Activated T-cell treated with anti-CD3 and anti-CD28 coated beads, Interleukin-2, amount 50 U/mL, for 72 hours (primary cell): Measurements from ENCODE around the gene TMEM200B. TPM values are rescaled to one million over a fixed set of nuclear protein-coding genes. Genes with fewer than 3 reads are reported as not detected.
A peak's percentile ranks its signal among the peaks of the same experiment; 100 is the strongest.

Experiments used
- ATAC-seq, 2 donors: fragments of 150-1000 bp; cut with Tn5 transposase; replicated peaks in 1 of 2; 2 replicates each; pipeline ENCODE4 v1.10.0; 2021; ENCODE audit warnings: moderate library complexity in 2 of 2, mild to moderate bottlenecking in 1 of 2
- DNase-seq, 2 donors: peaks; one replicate each; pipeline ENCODE4 v3.0.0; 2021 to 2022; ENCODE audit warnings: mixed read lengths in 1 of 2
- H3K27ac Mint-ChIP-seq: one replicate; pipeline ENCODE4 v1.8.0; 2022; ENCODE audit warnings: mild to moderate bottlenecking, moderate library complexity, mixed read lengths
- H3K27me3 Mint-ChIP-seq: one replicate; pipeline ENCODE4 v1.8.0; 2022; ENCODE audit warnings: low read depth, mixed read lengths
- H3K36me3 Mint-ChIP-seq, 2 donors: one replicate each; pipeline ENCODE4 v1.8.0; 2022; ENCODE audit warnings: mixed read lengths in 2 of 2, mild to moderate bottlenecking in 1 of 2; ENCODE audit not compliant: insufficient read depth in 2 of 2
- H3K4me1 Mint-ChIP-seq: one replicate; pipeline ENCODE4 v1.8.0; 2022; ENCODE audit warnings: low read depth, mixed read lengths
- H3K4me3 Mint-ChIP-seq, 2 donors: one replicate each; pipeline ENCODE4 v1.8.0; 2022; ENCODE audit warnings: mild to moderate bottlenecking in 2 of 2, mixed read lengths in 2 of 2, moderate library complexity in 2 of 2
- H3K9me3 Mint-ChIP-seq, 2 donors: one replicate each; pipeline ENCODE4 v1.8.0; 2022; ENCODE audit warnings: mixed read lengths in 2 of 2
- total RNA-seq, 2 donors: library from RNA; stranded (reverse); gene quantifications; one replicate each; pipeline ENCODE4 v1.2.3, GENCODE V29; 2022

Gene TMEM200B
- total RNA-seq, 2 donors from 2014 or later = 0.36 to 0.46 TPM

- Mint-ChIP-seq H3K9me3 (no peaks in the 10 kb centered on the region), H3K27me3 (peaks cover 12% of the 10 kb centered on the region), H3K36me3 (no peaks in the 10 kb centered on the region), H3K4me1 (no peaks in the 10 kb centered on the region), H3K4me3 (peak overlapping the region; percentile 69 to 76), H3K27ac (peak overlapping the region; percentile 30)
- ATAC-seq = no peak
- no peak for DNase-seq
Observed at GRCh38 chr1:29126198-29126597, 2.5 kb upstream of the TMEM200B start.

GRCh38 chr1:29125788-29126187, 2.1 kb upstream of the TMEM200B start:
- Mint-ChIP-seq H3K9me3 (no peaks in the 10 kb centered on the region), H3K4me1 (no peaks in the 10 kb centered on the region), H3K27me3 (peaks cover 12% of the 10 kb centered on the region), H3K27ac (peak overlapping the region; percentile 30), H3K36me3 (no peaks in the 10 kb centered on the region), H3K4me3 (peak overlapping the region; percentile 69 to 76)
- DNase-seq = no peak
- no peak for ATAC-seq

DNA sequence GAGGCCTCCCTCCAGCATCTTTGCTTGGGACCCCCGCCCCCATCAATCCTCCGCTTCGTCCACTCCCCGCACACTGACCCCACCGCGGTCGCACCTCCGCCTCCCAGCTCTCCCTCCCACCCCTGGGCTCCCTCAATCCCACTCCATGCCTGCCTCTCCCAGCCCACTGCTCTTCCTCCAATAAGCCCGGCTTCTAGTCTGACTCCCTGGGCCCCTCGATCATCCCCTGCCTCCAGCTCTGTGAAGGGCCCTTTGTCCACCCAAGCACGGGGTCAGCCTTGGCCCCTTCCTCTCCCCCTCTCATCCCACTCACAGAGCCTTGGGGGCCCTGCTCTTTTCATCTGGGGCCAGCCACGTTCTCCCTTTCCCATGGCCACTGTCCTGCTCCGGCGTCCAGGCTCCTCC, 1.5 kb upstream of the TMEM200B start:
- no peak for ATAC-seq
- peaks cover 12% of the 10 kb centered on the region for H3K27me3 Mint-ChIP-seq
- no peaks in the 10 kb centered on the region for H3K36me3 Mint-ChIP-seq
- no peaks in the 10 kb centered on the region for H3K9me3 Mint-ChIP-seq
- no peak overlapping the region for H3K27ac Mint-ChIP-seq
- no peaks in the 10 kb centered on the region for H3K4me1 Mint-ChIP-seq
- H3K4me3 Mint-ChIP-seq = peak overlapping the region; percentile 69 to 76
- DNase-seq = no peak

DNA sequence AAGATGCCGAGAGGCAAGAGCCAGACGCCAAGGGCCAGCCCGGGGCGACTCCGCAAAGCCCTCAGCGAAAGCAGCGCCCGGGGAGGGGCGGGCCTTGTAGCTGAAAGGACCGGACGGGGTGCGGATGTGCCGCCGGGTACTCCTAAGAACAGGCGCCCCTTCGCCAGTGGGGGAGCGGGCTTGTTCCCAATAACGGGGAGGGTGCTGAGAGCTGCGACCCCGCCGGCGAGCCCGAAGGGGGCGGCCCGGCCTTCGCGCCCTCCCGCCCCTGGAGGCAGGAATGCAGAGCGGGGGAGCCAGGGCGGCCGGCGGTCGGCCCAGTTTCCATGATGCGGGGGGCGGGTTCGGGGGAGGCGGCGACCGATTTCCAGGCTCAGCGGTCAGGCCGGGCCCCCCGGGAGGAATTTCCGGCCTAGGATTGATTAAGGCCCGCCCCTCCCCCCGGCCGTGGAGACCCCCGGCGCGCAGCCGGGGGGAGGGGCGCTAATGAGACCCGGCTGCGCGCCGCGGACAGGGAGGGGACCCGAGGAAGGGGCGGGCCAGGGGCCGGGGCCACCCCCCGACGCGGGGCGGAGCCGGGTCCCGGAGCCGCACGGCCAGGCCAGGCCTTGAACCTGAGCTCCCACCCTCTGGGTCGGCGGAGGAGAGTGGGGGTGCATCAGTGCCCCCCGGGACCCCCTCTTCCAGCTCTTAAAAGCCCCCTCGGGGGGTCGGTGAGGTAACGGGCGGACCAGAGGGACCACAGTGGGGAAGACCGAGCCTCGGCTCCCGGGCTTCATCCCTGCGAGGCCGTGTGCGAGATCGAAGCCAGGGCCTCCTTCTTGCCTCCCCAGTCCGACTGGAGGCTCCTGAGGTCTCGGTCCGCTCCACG, 898 bp upstream of the TMEM200B start:
- H3K4me3 Mint-ChIP-seq = peak overlapping the region; percentile 85 to 93
- DNase-seq (peak; percentile 78 to 82), ATAC-seq (peak; percentile 63 to 66)
- H3K27ac Mint-ChIP-seq = peak overlapping the region; percentile 68
- no peaks in the 10 kb centered on the region for H3K9me3 Mint-ChIP-seq
- H3K36me3 Mint-ChIP-seq = no peaks in the 10 kb centered on the region
- peaks cover 12% of the 10 kb centered on the region for H3K27me3 Mint-ChIP-seq
- H3K4me1 Mint-ChIP-seq = no peaks in the 10 kb centered on the region

DNA sequence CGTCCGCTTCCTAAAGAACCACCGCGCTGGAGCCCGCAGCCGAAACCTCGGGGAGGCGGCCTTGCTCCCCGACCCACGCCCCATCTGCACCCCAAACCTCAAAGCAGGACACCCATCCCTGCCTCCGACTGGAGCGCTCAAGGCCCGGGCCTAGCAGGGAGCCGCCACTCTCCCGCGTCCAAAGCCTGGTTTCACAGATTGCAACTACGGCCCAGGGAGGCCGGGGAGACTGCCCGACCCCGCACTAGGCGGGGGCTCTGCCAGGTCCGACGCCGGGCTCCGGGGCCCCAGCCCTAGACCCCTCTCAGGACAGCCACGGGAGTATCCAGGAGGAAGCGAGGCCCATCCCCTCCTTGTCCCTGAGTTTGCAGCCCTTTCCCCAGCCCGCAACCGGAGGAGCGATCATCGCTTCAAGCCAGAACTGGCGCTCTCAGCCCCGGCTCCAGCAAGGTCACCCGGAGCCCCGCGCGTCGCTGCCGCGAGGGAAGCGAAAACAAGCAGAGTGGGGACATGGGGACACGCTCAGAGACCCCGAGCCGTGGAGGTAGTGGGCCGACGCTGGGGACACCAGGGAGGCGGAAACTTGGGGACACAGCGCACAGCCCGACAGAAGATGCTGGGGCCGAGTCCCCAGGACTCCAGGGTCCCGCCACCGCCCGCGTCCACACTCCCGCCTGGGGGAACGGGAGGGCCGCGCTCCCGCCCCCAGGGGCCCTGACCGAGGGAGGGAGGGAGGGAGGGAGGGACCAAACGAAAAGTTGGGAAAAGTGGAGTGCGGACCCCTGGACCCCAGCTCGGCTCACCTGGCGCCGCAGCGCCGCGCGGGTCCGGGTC, 433 bp downstream of the TMEM200B start:
- H3K27me3 Mint-ChIP-seq = peaks cover 12% of the 10 kb centered on the region
- peaks cover 0 to 3% of the 10 kb centered on the region in 2 donors for H3K36me3 Mint-ChIP-seq
- peak overlapping the region; percentile 78 to 80 for H3K4me3 Mint-ChIP-seq
- no peaks in the 10 kb centered on the region for H3K4me1 Mint-ChIP-seq
- no peaks in the 10 kb centered on the region for H3K9me3 Mint-ChIP-seq
- DNase-seq (peak; percentile 19 to 31), ATAC-seq (no peak)
- H3K27ac Mint-ChIP-seq = no peak overlapping the region

GRCh38 chr1:29122682-29123052, 1.0 kb downstream of the TMEM200B start:
- H3K4me1 Mint-ChIP-seq = no peaks in the 10 kb centered on the region
- DNase-seq = peak in 1 of 2 donors; percentile 24
- peaks cover 12% of the 10 kb centered on the region for H3K27me3 Mint-ChIP-seq
- no peaks in the 10 kb centered on the region for H3K9me3 Mint-ChIP-seq
- H3K4me3 Mint-ChIP-seq = peak overlapping the region; percentile 78 to 80
- no peak for ATAC-seq
- peaks cover 0 to 3% of the 10 kb centered on the region in 2 donors for H3K36me3 Mint-ChIP-seq
- no peak overlapping the region for H3K27ac Mint-ChIP-seq

GRCh38 chr1:29121936-29122681, 1.6 kb downstream of the TMEM200B start:
- DNase-seq = peak; percentile 21 to 23
- no peaks in the 10 kb centered on the region for H3K4me1 Mint-ChIP-seq

GRCh38 chr1:29121516-29121935, 2.2 kb downstream of the TMEM200B start:
- Mint-ChIP-seq H3K9me3 (no peaks in the 10 kb centered on the region), H3K4me3 (peak overlapping the region in 1 of 2 donors; percentile 42), H3K36me3 (peaks cover 3% of the 10 kb centered on the region in 2 donors), H3K27me3 (peaks cover 12% of the 10 kb centered on the region), H3K27ac (no peak overlapping the region), H3K4me1 (no peaks in the 10 kb centered on the region)
- peak; percentile 20 to 39 for ATAC-seq
- DNase-seq = no peak

More at GRCh38 chr1:29121936-29122681, 1.6 kb downstream of the TMEM200B start:
- Mint-ChIP-seq H3K36me3 (peaks cover 3% of the 10 kb centered on the region in 2 donors), H3K9me3 (no peaks in the 10 kb centered on the region), H3K27ac (no peak overlapping the region), H3K4me3 (peak overlapping the region; percentile 70 to 78), H3K27me3 (peaks cover 12% of the 10 kb centered on the region)
- ATAC-seq = no peak

DNA sequence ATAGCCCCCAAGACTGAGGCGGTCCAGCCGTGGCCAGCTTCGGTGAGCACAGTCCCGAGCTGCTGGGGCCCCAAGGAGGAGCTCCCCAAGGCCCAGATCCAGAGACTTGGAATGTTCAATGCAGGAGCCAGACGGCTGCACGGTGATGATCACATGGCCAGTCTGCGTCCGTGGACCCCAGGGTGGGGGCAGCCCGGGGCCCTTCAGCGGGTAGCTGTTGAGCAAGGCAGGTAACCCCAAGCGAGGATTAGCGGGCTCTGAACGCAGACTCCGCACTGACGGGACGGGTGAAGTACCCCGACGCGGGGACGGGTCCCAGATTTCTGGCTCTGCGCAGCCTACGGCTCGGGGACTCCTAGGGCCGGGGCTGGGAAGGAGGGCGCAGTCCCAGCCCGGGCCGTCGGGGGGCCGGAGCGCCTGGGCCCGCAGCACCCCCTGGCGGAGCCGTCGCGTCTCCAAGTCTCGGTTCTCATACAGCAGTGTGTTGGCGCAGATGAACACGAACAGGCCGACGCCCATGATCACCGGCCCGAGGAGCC, 2.7 kb downstream of the TMEM200B start:
- ATAC-seq = peak; percentile 71 to 81
- no peaks in the 10 kb centered on the region for H3K9me3 Mint-ChIP-seq

GRCh38 chr1:29120367-29120766, 3.3 kb downstream of the TMEM200B start:
- Mint-ChIP-seq H3K4me1 (no peaks in the 10 kb centered on the region), H3K4me3 (no peak overlapping the region), H3K36me3 (peaks cover 3% of the 10 kb centered on the region in 2 donors), H3K27me3 (peaks cover 4% of the 10 kb centered on the region), H3K27ac (no peak overlapping the region), H3K9me3 (no peaks in the 10 kb centered on the region)
- no peak for DNase-seq
- no peak for ATAC-seq

More for the DNA sequence above, 2.7 kb downstream of the TMEM200B start:
- Mint-ChIP-seq H3K36me3 (peaks cover 3% of the 10 kb centered on the region in 2 donors), H3K4me3 (no peak overlapping the region), H3K27me3 (peaks cover 10% of the 10 kb centered on the region), H3K27ac (no peak overlapping the region), H3K4me1 (no peaks in the 10 kb centered on the region)
- peak; percentile 82 to 84 for DNase-seq

DNA sequence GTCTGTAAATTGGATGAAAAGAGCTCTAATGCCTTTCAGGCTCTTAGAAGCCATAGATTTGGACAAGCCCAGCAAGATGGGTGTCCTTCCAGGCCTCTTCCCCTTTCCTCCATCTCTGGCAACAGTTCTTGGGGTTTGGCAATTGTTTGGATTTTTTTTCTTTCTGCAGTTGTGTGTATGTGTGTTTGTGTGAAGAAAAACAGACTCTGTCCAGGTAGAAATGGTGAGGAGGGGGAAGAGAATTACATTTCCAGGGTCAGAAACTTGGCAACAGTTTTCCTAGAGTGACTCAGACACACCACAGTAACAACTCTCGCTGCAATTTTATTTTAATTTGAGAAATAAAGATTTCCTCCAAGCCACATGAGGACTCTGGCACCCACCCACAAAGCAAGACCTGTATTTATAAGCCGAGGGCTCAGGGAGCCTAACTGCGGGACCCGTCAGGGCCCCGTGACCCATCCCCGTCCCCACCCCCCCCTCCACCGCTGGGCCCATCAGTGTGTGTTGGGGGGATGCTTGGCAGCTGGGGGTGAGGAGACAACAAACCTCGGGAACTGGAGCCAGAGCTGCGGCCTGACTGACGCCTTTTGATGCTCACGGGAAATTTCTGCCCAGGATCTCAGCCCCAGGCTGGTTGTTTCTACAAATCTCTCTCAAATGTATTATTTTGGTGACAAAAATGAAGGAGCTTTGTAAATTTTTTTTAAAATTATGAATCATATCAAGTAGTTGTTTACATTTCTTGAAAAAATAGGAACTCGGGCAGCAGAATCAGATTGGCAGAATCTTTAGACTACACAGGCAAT, 4.4 kb downstream of the TMEM200B start:
- H3K36me3 Mint-ChIP-seq = peaks cover 3 to 5% of the 10 kb centered on the region in 2 donors

GRCh38 chr1:29117381-29117780, 6.3 kb downstream of the TMEM200B start:
- no peak for DNase-seq
- no peaks in the 10 kb centered on the region for H3K9me3 Mint-ChIP-seq
- H3K27ac Mint-ChIP-seq = no peak overlapping the region
- no peak for ATAC-seq
- H3K4me1 Mint-ChIP-seq = no peaks in the 10 kb centered on the region
- H3K27me3 Mint-ChIP-seq = no peaks in the 10 kb centered on the region
- H3K4me3 Mint-ChIP-seq = no peak overlapping the region
- H3K36me3 Mint-ChIP-seq = peaks cover 3 to 8% of the 10 kb centered on the region in 2 donors

More for the DNA sequence above, 4.4 kb downstream of the TMEM200B start:
- H3K27ac Mint-ChIP-seq = no peak overlapping the region
- H3K27me3 Mint-ChIP-seq = no peaks in the 10 kb centered on the region
- ATAC-seq = no peak
- no peaks in the 10 kb centered on the region for H3K4me1 Mint-ChIP-seq
- H3K4me3 Mint-ChIP-seq = no peak overlapping the region
- H3K9me3 Mint-ChIP-seq = no peaks in the 10 kb centered on the region
- DNase-seq = no peak
